ENCODE results near the gene CDH4. TPM values are rescaled to one million over a fixed set of nuclear protein-coding genes. Genes with fewer than 3 reads are reported as not detected.

Gene CDH4
- total and polyA plus RNA-seq, 2 donors from 2014 or later: 1.1 TPM; not detected in 1

GRCh38 chr20:61396262-61396848 is 144.3 kb downstream of the CDH4 start:
- FAIRE-seq (no peak), DNase-seq (no peak)
- H3K27me3 ChIP-seq (ENCODE audit: control insufficient read depth, insufficient read depth, low read length): no peaks in the 10 kb centered on the region
- no peaks in the 10 kb centered on the region for H3K4me1 ChIP-seq (ENCODE audit: control insufficient read depth in 2 of 3, insufficient read depth in 2 of 3, low read depth in 1 of 3, low read length in 3 of 3)
- no peak overlapping the region for H3K27ac ChIP-seq (ENCODE audit: low read depth in 2 of 2, low read length in 2 of 2)
- H3K9ac ChIP-seq (ENCODE audit: low read length in 3 of 3): no peak overlapping the region
- intact Hi-C loops (cut with DNase I): no loop called here
- H3K9me3 ChIP-seq (ENCODE audit: control insufficient read depth in 2 of 3, insufficient read depth in 1 of 3, low read length in 3 of 3): no peaks in the 10 kb centered on the region
- no peak overlapping the region for H3K4me3 ChIP-seq (ENCODE audit: low read length in 3 of 3)
- TF ChIP-seq CTCF (IDR thresholded peaks at IDR 0.05; ENCODE audit: borderline replicate concordance, extremely low read depth, insufficient read depth): no peak
- no peaks in the 10 kb centered on the region for H3K36me3 ChIP-seq (ENCODE audit: control insufficient read depth in 2 of 3, insufficient read depth in 3 of 3, low read length in 3 of 3)

- H3K9me3 ChIP-seq (ENCODE audit: control insufficient read depth in 2 of 3, insufficient read depth in 1 of 3, low read length in 3 of 3): no peaks in the 10 kb centered on the region
- intact Hi-C loops (cut with DNase I): no loop called here
- H3K27me3 ChIP-seq (ENCODE audit: control insufficient read depth, insufficient read depth, low read length): no peaks in the 10 kb centered on the region
- no peak for DNase-seq
- TF ChIP-seq CTCF (IDR thresholded peaks at IDR 0.05; ENCODE audit: borderline replicate concordance, extremely low read depth, insufficient read depth): no peak
- H3K27ac ChIP-seq (ENCODE audit: low read depth in 2 of 2, low read length in 2 of 2): no peak overlapping the region
- no peaks in the 10 kb centered on the region for H3K4me1 ChIP-seq (ENCODE audit: control insufficient read depth in 2 of 3, insufficient read depth in 2 of 3, low read depth in 1 of 3, low read length in 3 of 3)
- H3K4me3 ChIP-seq (ENCODE audit: low read length in 3 of 3): no peak overlapping the region
- no peaks in the 10 kb centered on the region for H3K36me3 ChIP-seq (ENCODE audit: control insufficient read depth in 2 of 3, insufficient read depth in 3 of 3, low read length in 3 of 3)
- no peak for FAIRE-seq
- no peak overlapping the region for H3K9ac ChIP-seq (ENCODE audit: low read length in 3 of 3)
Measured at GRCh38 chr20:61397146-61397545, 145.1 kb downstream of the CDH4 start.

- intact Hi-C loops (cut with DNase I): no loop called here
- no peak for TF ChIP-seq CTCF (IDR thresholded peaks at IDR 0.05; ENCODE audit: borderline replicate concordance, extremely low read depth, insufficient read depth)
- FAIRE-seq: no peak
- H3K36me3 ChIP-seq (ENCODE audit: control insufficient read depth in 2 of 3, insufficient read depth in 3 of 3, low read length in 3 of 3): no peaks in the 10 kb centered on the region
- peak in 1 of 5 donors; percentile 17 for DNase-seq
- H3K4me1 ChIP-seq (ENCODE audit: control insufficient read depth in 2 of 3, insufficient read depth in 2 of 3, low read depth in 1 of 3, low read length in 3 of 3): no peaks in the 10 kb centered on the region
- no peaks in the 10 kb centered on the region for H3K27me3 ChIP-seq (ENCODE audit: control insufficient read depth, insufficient read depth, low read length)
- H3K9me3 ChIP-seq (ENCODE audit: control insufficient read depth in 2 of 3, insufficient read depth in 1 of 3, low read length in 3 of 3): peaks cover 0 to under 1% (median 0%) of the 10 kb centered on the region in 3 donors
- no peak overlapping the region for H3K4me3 ChIP-seq (ENCODE audit: low read length in 3 of 3)
- H3K9ac ChIP-seq (ENCODE audit: low read length in 3 of 3): no peak overlapping the region
- no peak overlapping the region for H3K27ac ChIP-seq (ENCODE audit: low read depth in 2 of 2, low read length in 2 of 2)
Measured at GRCh38 chr20:61397790-61398189, 145.7 kb downstream of the CDH4 start.

- Histone ChIP-seq H3K9me3 (ENCODE audit: control insufficient read depth in 2 of 3, insufficient read depth in 1 of 3, low read length in 3 of 3) (peaks cover 0 to 4% (median 0%) of the 10 kb centered on the region in 3 donors), H3K27me3 (ENCODE audit: control insufficient read depth, insufficient read depth, low read length) (no peaks in the 10 kb centered on the region), H3K9ac (ENCODE audit: low read length in 3 of 3) (no peak overlapping the region), H3K4me3 (ENCODE audit: low read length in 3 of 3) (no peak overlapping the region), H3K36me3 (ENCODE audit: control insufficient read depth in 2 of 3, insufficient read depth in 3 of 3, low read length in 3 of 3) (no peaks in the 10 kb centered on the region), H3K27ac (ENCODE audit: low read depth in 2 of 2, low read length in 2 of 2) (no peak overlapping the region), H3K4me1 (ENCODE audit: control insufficient read depth in 2 of 3, insufficient read depth in 2 of 3, low read depth in 1 of 3, low read length in 3 of 3) (no peaks in the 10 kb centered on the region)
- DNase-seq: peak in 1 of 5 donors; percentile 41
- TF ChIP-seq CTCF (IDR thresholded peaks at IDR 0.05; ENCODE audit: borderline replicate concordance, extremely low read depth, insufficient read depth): no peak
- no peak for FAIRE-seq
- intact Hi-C loops (cut with DNase I): no loop called here
Measured at GRCh38 chr20:61399433-61399832, 147.4 kb downstream of the CDH4 start.

Measured in kidney (tissue), 14 donors.